VCaP (cell line): ENCODE data around the gene NKTR.

Source experiments
- H3K27ac ChIP-seq: fragments of 450-650 bp; 2 replicates; pipeline ENCODE4 v1.5.1; 2017
- CTCF ChIP-seq: fragments of 450-650 bp; conservative IDR thresholded peaks from 2 replicates; pipeline ENCODE4 v1.5.1; 2017; ENCODE audit warnings: mild to moderate bottlenecking, moderate library complexity

NKTR gene

DNA sequence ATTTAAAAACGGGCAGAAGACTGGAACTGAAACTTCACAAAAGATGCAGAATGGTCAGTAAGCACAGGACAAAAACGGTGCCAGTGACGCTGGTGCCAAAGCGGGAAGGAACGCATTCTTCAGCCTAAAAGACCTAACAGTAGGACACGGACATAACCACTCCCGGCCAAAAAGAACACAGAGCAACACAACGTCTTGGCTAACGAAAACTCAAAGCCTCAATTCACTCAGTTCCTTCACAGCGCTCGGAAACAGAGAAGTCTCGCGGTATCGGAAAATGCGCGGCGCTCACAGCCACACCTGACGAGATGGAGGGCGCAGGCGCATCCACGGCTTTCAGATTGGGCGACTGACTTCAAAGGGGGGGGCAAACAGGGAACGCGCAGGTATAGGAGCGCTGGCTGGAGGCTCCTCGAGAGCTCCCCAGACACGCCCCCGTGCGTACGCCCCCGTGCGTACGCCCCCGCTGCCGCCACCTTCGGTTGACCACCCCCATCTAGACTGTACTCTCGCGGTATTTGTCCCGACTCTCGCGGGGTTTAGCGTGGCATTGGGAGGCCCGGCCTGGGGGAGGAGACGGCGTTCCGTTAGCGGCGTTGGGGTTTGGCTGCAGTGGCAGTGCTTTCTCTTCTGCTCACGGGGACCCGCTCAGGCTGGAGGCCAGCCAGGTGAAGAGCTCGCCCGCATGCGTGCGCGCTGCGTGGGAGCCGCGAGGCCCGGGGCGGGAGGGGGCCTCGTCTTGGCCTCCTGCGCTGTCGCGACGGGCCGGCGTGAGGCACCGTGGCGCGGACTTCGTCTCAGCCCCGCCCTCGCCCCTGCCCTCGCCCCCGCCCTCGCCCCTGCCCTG, at the start of gene NKTR:
Gene NKTR (plus strand): TSS at position 576 of the 847 bp plus-strand sequence. CDS start 321 bp downstream, outside the sequence.
- TF ChIP-seq CTCF, result no peak; the same call in 1 of the 2 replicates
- peak within 1 kb of the TSS; percentile 98 for H3K27ac ChIP-seq

DNA sequence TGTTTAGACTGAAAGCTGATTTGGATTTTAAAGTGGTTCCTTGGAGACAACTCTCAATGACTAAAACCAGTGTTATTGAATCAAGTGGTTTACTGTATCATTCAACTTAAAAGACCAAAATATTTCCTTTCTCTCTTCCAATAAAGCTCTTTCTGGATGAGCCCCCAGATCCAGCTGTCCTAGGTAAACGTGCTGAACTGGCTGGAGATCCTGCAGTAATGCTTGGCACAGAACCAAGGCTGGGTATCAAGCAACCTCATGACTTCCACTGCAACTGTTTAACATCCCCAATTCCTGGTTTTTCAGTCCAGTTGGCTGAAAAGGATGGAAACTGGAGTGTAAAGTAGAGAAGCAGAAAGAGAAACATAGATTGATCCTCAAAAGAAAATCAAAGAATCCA, 47.7 kb upstream of the NKTR start:
- no peak for TF ChIP-seq CTCF

DNA sequence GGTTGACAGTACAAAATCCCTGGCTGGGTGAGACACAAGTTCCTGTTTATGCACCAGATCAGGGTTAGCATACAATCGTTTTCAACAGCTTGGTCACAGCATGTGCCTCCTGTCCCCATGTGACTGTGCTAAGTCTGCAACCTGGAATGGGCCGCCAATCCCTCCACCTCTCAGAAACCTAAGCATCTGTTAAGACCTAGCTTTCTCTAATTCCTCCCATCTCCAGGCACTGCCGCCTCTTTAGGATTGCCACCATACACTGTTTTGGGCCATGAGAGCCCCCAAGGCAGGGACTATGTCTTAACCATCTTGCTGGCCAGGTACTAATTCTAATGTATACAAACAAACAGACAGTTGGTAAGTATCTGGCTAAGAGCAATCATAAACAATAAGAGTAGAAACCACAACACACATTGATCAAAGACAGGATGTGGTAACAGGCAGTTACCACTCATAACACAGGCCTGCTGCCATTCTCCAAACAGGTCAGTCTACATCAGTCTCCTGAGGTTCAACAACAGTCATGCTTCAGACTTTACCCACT, 44.3 kb upstream of the NKTR start:
- TF ChIP-seq CTCF, result no peak
- 0 out of 2 replicates have a peak overlapping the region, but pooled peaks have one; percentile 1 for H3K27ac ChIP-seq

More for the DNA sequence above, 47.7 kb upstream of the NKTR start:
- H3K27ac ChIP-seq, result peak overlapping the region; percentile 52

DNA sequence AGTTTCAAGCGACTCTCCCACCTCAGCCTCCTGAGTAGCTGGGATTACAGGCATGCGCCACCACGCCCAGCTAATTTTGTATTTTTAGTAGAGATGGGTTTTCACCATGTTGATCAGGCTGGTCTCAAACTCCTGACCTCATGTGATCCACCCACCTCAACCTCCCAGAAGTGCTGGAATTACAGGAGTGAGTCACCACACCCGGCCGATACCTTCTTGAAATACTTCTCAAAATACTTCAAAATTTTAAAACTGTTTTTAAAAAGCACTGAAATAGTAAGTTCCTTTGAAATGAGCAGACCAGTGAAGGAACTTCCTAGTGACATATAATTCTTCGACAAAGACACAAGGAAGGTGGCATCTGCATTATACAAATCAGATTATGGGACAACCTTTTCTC, 43.7 kb upstream of the NKTR start:
- H3K27ac ChIP-seq, result 0 out of 2 replicates have a peak overlapping the region, but pooled peaks have one; percentile 1

DNA sequence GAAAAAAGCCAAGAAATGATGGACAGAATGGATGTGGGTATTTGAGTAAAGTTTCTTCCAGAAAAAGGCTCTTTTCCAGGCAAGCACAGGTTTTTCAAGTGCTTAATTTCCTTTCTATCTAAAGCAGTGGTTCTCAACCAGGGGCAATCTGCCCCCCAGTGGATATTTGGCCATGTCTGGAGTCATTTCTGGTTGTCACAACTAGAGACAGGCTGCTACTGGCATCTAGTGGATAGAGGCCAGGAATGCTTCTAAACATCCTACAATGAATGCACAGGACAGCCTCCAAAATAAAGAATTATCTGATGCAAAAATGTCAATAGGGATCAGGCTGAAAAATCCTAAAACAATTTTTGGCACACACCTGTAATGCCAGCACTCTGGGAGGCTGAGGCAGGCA, 42.6 kb upstream of the NKTR start:
- peak overlapping the region; percentile 32 for H3K27ac ChIP-seq
- peak; percentile 80 for TF ChIP-seq CTCF

DNA sequence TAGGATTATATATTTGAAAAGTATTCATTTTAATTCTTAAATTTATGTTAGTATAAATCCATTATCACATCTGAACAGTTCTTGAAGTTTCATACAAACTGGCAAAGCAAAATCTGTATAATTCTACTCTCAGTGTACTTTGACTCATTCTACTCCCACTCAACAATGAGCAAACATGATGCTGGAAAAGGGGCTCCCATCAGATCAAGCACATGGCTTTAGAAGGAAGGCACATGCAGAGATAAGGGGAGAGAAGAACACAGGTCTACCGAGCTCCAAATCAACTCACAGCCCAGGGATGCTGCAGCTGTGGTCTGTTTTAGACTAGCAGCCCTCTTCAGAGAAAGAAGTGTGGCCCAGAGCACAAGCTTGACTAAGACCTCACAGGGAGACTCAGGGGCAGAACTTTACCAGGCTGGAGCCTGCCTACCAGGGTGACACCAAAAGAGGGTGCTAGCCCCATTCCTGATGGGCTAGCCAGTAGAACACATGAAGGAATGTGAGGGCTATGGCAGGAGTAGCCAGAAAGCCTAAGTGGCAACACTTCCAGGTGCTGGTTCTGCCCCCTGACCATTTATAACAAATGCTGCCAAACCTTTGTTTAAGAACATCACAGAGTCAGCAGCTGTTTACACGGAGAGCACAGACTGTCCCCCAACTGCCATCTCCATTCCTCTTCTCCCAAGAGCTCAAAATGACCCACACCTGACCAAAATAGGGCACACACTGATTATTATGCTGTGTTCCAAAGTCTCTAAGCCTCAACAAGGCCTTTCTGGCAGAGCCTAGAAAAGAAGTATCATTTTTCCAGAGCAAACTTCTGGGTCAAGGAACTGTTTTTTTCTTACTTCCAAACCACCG, 38.2 kb upstream of the NKTR start:
- TF ChIP-seq CTCF, result no peak
- peak overlapping the region; percentile 68 for H3K27ac ChIP-seq

- H3K27ac ChIP-seq, result peak overlapping the region; percentile 97
- no peak for TF ChIP-seq CTCF
Observed at GRCh38 chr3:42569593-42570142, 30.8 kb upstream of the NKTR start.
